Neural cell (in vitro differentiated cells): ENCODE results near the gene CCNB1IP1. TPM values are rescaled to one million over a fixed set of nuclear protein-coding genes. Genes with fewer than 3 reads are reported as not detected.

ENCODE experiments used
- H2AFZ ChIP-seq: fragments of 200-600, 300-800 bp; sonication (generic), shearing (Covaris generic); 2 replicates; pipeline ENCODE4 v1.6.0; 2014; ENCODE audit warnings: low read depth, mild to moderate bottlenecking, antibody characterized with exemption, low read length, moderate library complexity
- H3F3A ChIP-seq: fragments of 200-600 bp; shearing (Covaris generic); 2 replicates; pipeline ENCODE4 v1.6.1; 2016; ENCODE audit warnings: mild to moderate bottlenecking, moderate library complexity, mixed read lengths, antibody characterized with exemption, low read length; ENCODE audit not compliant: insufficient read depth, poor library complexity, severe bottlenecking
- H3K27ac ChIP-seq: fragments of 200-600, 300-800 bp; sonication (generic), shearing (Covaris generic); 2 replicates; pipeline ENCODE4 v1.5.1; 2014; ENCODE audit warnings: mild to moderate bottlenecking, low read length, moderate library complexity
- H3K27me3 ChIP-seq: fragments of 300-800, 200-600 bp; sonication (generic), shearing (Covaris generic); 2 replicates; pipeline ENCODE4 v1.6.0; 2014; ENCODE audit warnings: mild to moderate bottlenecking, low read depth, low read length, moderate library complexity; ENCODE audit not compliant: insufficient read depth
- H3K36me3 ChIP-seq: fragments of 300-800, 200-600 bp; sonication (generic), shearing (Covaris generic); 2 replicates; pipeline ENCODE4 v1.5.1; 2014; ENCODE audit warnings: mild to moderate bottlenecking, antibody characterized with exemption, low read length, moderate library complexity; ENCODE audit not compliant: insufficient read depth
- H3K4me2 ChIP-seq: fragments of 300-800, 200-600 bp; sonication (generic), shearing (Covaris generic); 2 replicates; pipeline ENCODE4 v1.6.0; 2014; ENCODE audit warnings: mild to moderate bottlenecking, low read length
- H3K4me3 ChIP-seq: fragments of 300-800, 200-600 bp; sonication (generic), shearing (Covaris generic); 2 replicates; pipeline ENCODE4 v1.5.1; 2014; ENCODE audit warnings: mild to moderate bottlenecking, low read length, moderate library complexity
- H3K79me2 ChIP-seq: fragments of 200-600 bp; shearing (Covaris generic); replicated peaks from 2 replicates; pipeline ENCODE4 v1.6.0; 2014; ENCODE audit warnings: mild to moderate bottlenecking, low read length, moderate library complexity; ENCODE audit not compliant: insufficient read depth
- H3K9ac ChIP-seq: fragments of 300-800, 200-600 bp; sonication (generic), shearing (Covaris generic); 2 replicates; pipeline ENCODE4 v1.6.1; 2016; ENCODE audit warnings: mild to moderate bottlenecking, low read length, mixed read lengths
- H3K9me2 ChIP-seq: fragments of 200-600 bp; shearing (Covaris generic); 2 replicates; pipeline ENCODE4 v1.6.1; 2016; ENCODE audit warnings: mild to moderate bottlenecking, low read length, mixed read lengths; ENCODE audit not compliant: insufficient read depth
- H3K9me3 ChIP-seq: fragments of 200-600, 300-800 bp; sonication (generic), shearing (Covaris generic); 2 replicates; pipeline ENCODE4 v1.6.1; 2016; ENCODE audit warnings: mild to moderate bottlenecking, mixed run types, low read length, moderate library complexity, mixed read lengths
- H4K20me1 ChIP-seq: fragments of 200-600 bp; shearing (Covaris generic); 2 replicates; pipeline ENCODE4 v1.6.1; 2016; ENCODE audit warnings: mild to moderate bottlenecking, mixed run types; ENCODE audit not compliant: insufficient read depth
- EP300 ChIP-seq: fragments of 450-650 bp; conservative IDR thresholded peaks from 2 replicates; pipeline ENCODE4 v1.6.1; 2014; ENCODE audit warnings: antibody characterized with exemption, mild to moderate bottlenecking, moderate library complexity; ENCODE audit not compliant: poor library complexity, severe bottlenecking
- EZH2 ChIP-seq: fragments of 200-600, 300-800 bp; shearing (Covaris generic), sonication (generic); IDR thresholded peaks from 2 replicates; pipeline ENCODE4 v1.6.1; 2014; ENCODE audit warnings: antibody characterized with exemption, low read length, borderline replicate concordance, mild to moderate bottlenecking; ENCODE audit not compliant: insufficient read depth, poor library complexity, severe bottlenecking
- MXI1 ChIP-seq: fragments of 450-650 bp; conservative IDR thresholded peaks from 2 replicates; pipeline ENCODE4 v1.6.1; 2014; ENCODE audit warnings: antibody characterized with exemption, mild to moderate bottlenecking; ENCODE audit not compliant: poor library complexity, severe bottlenecking
- POLR2AphosphoS5 ChIP-seq: IDR thresholded peaks from 2 replicates; pipeline ENCODE4 v1.6.1; 2012
- RAD21 ChIP-seq: fragments of 450-650 bp; conservative IDR thresholded peaks from 2 replicates; pipeline ENCODE4 v1.6.1; 2014; ENCODE audit warnings: antibody characterized with exemption, mild to moderate bottlenecking, moderate library complexity
- SMC3 ChIP-seq: fragments of 450-650 bp; conservative IDR thresholded peaks from 2 replicates; pipeline ENCODE4 v1.6.1; 2014; ENCODE audit warnings: antibody characterized with exemption, mild to moderate bottlenecking, moderate library complexity; ENCODE audit not compliant: poor library complexity
- TAF1 ChIP-seq: IDR thresholded peaks from 2 replicates; pipeline ENCODE4 v1.6.1; 2012; ENCODE audit warnings: low read depth
- polyA minus RNA-seq: library from RNA; depleted of rRNA, polyadenylated mRNA; stranded (reverse); fragments of >200 nt; gene quantifications from 2 replicates; pipeline ENCODE4 v1.2.3, GENCODE V29; 2014
- polyA plus RNA-seq: library from polyadenylated mRNA; depleted of rRNA; stranded (reverse); fragments of >200 nt; gene quantifications from 2 replicates; pipeline ENCODE4 v1.2.3, GENCODE V29; 2014
- TF ChIP-seq, protein P1 (sequence below): IDR thresholded peaks from 2 replicates; pipeline ENCODE4 v1.6.1; 2012; ENCODE audit warnings: borderline replicate concordance
- TF ChIP-seq, protein P2 (sequence below): fragments of 450-650 bp; IDR thresholded peaks from 2 replicates; pipeline ENCODE4 v1.5.1; 2014; ENCODE audit warnings: antibody characterized with exemption, mild to moderate bottlenecking, moderate library complexity; ENCODE audit not compliant: poor library complexity, severe bottlenecking

CCNB1IP1 gene, protein sequence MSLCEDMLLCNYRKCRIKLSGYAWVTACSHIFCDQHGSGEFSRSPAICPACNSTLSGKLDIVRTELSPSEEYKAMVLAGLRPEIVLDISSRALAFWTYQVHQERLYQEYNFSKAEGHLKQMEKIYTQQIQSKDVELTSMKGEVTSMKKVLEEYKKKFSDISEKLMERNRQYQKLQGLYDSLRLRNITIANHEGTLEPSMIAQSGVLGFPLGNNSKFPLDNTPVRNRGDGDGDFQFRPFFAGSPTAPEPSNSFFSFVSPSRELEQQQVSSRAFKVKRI
- polyA plus RNA-seq (67.2 and 83.8 TPM in 2 replicates), polyA minus RNA-seq (34.8 and 42.3 TPM in 2 replicates)

DNA sequence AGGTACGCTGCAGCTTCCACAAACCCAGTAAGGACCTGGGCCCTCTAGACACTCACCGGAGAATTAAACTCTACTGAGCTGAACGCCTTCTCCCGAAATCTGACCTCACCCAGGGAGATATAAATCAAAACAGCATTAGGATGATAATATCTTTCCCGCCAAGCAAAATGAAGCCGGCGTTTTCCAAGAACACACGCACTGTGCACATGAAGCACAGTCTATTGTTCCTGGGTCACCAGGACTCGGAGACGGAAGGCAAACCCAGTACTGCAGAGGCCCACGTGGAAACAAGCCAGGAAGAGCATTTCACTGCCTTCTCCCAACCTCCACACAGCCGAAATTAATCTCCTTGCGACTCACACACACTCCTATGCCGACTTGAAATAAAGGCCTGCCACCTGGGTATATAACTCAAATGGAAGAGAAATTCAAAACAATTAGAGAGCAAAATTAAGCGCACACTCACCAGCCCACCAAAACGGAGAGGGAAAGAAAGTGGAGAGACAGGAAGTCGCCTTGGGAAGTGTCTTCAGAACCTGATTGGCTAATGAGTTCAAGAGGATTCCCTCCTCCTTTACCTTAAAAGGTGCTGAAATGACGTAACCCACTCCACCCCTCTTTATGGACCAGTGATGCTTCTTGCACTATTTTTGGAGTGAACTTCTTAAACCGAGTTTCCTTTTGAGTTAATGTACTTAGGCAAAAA, at the start of gene CCNB1IP1:
Gene CCNB1IP1, minus strand, starts transcription at position 492 of the 706 bp plus-strand sequence. CDS start 16,756 bp downstream, outside the sequence.
- peak; percentile 97 for TF ChIP-seq MXI1
- TF ChIP-seq, protein P1, sequence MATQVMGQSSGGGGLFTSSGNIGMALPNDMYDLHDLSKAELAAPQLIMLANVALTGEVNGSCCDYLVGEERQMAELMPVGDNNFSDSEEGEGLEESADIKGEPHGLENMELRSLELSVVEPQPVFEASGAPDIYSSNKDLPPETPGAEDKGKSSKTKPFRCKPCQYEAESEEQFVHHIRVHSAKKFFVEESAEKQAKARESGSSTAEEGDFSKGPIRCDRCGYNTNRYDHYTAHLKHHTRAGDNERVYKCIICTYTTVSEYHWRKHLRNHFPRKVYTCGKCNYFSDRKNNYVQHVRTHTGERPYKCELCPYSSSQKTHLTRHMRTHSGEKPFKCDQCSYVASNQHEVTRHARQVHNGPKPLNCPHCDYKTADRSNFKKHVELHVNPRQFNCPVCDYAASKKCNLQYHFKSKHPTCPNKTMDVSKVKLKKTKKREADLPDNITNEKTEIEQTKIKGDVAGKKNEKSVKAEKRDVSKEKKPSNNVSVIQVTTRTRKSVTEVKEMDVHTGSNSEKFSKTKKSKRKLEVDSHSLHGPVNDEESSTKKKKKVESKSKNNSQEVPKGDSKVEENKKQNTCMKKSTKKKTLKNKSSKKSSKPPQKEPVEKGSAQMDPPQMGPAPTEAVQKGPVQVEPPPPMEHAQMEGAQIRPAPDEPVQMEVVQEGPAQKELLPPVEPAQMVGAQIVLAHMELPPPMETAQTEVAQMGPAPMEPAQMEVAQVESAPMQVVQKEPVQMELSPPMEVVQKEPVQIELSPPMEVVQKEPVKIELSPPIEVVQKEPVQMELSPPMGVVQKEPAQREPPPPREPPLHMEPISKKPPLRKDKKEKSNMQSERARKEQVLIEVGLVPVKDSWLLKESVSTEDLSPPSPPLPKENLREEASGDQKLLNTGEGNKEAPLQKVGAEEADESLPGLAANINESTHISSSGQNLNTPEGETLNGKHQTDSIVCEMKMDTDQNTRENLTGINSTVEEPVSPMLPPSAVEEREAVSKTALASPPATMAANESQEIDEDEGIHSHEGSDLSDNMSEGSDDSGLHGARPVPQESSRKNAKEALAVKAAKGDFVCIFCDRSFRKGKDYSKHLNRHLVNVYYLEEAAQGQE = peak; percentile 41
- peak; percentile 62 for TF ChIP-seq POLR2AphosphoS5
- TF ChIP-seq RAD21 = no peak
- TF ChIP-seq TAF1 = peak; percentile 75
- TF ChIP-seq EZH2 = no peak
- no peak for TF ChIP-seq SMC3
- TF ChIP-seq, protein P2, sequence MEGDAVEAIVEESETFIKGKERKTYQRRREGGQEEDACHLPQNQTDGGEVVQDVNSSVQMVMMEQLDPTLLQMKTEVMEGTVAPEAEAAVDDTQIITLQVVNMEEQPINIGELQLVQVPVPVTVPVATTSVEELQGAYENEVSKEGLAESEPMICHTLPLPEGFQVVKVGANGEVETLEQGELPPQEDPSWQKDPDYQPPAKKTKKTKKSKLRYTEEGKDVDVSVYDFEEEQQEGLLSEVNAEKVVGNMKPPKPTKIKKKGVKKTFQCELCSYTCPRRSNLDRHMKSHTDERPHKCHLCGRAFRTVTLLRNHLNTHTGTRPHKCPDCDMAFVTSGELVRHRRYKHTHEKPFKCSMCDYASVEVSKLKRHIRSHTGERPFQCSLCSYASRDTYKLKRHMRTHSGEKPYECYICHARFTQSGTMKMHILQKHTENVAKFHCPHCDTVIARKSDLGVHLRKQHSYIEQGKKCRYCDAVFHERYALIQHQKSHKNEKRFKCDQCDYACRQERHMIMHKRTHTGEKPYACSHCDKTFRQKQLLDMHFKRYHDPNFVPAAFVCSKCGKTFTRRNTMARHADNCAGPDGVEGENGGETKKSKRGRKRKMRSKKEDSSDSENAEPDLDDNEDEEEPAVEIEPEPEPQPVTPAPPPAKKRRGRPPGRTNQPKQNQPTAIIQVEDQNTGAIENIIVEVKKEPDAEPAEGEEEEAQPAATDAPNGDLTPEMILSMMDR = no peak
- TF ChIP-seq EP300 = peak; percentile 8
- H2AFZ ChIP-seq = peak within 1 kb of the TSS; percentile 86
- peak within 1 kb of the TSS; percentile 72 for H3K9ac ChIP-seq
- H4K20me1 ChIP-seq = no peaks in the 10 kb centered on the region
- H3K4me3 ChIP-seq = peak within 1 kb of the TSS; percentile 78
- peaks cover 10% of the 10 kb centered on the region for H3F3A ChIP-seq
- no peaks in the 10 kb centered on the region for H3K27me3 ChIP-seq
- no peaks in the 10 kb centered on the region for H3K9me2 ChIP-seq
- H3K79me2 ChIP-seq = peaks cover 25% of the 10 kb centered on the region
- H3K9me3 ChIP-seq = no peaks in the 10 kb centered on the region
- no peaks in the 10 kb centered on the region for H3K36me3 ChIP-seq
- peak within 1 kb of the TSS; percentile 76 for H3K27ac ChIP-seq
- H3K4me2 ChIP-seq = peak within 1 kb of the TSS; percentile 84

DNA sequence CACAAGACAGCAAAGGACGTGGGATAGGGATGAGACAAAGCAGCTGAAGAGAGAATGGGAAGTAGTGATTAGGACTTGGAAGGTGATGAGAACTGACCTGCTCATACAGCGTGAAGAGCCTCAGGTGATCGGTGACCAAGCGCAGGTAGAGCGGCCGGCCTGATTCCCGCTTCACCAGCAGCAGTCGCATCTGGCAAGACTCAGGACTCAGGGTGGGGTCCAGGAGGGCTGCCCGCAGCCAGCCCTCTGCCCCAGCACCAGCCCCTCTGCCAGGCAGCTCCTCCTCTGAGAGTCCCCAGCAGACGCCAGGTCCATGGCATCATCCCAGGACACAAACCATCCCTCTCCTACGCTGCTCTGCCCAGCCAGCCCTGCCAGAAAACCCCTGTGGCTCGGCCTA, 49.4 kb upstream of the CCNB1IP1 start:
- no peak overlapping the region for H2AFZ ChIP-seq
- no peak overlapping the region for H3K9ac ChIP-seq

More for the DNA sequence above, 49.4 kb upstream of the CCNB1IP1 start:
- no peaks in the 10 kb centered on the region for H3K9me2 ChIP-seq
- H3K27me3 ChIP-seq = no peaks in the 10 kb centered on the region
- H3K79me2 ChIP-seq = no peaks in the 10 kb centered on the region
- no peak overlapping the region for H3K27ac ChIP-seq
- no peaks in the 10 kb centered on the region for H3K9me3 ChIP-seq
- TF ChIP-seq EZH2 (no peak), EP300 (no peak), SMC3 (no peak), MXI1 (no peak), POLR2AphosphoS5 (no peak), RAD21 (no peak), TAF1 (no peak)
- TF ChIP-seq, protein P1 = no peak
- TF ChIP-seq, protein P2 = no peak
- no peak overlapping the region for H3K4me3 ChIP-seq
- no peak overlapping the region for H3K4me2 ChIP-seq
- H3F3A ChIP-seq = no peaks in the 10 kb centered on the region
- no peaks in the 10 kb centered on the region for H3K36me3 ChIP-seq
- no peaks in the 10 kb centered on the region for H4K20me1 ChIP-seq
